Right atrium auricular region (tissue), 2 donors: ENCODE results near the gene CAPRIN1. TPM values are rescaled to one million over a fixed set of nuclear protein-coding genes. Genes with fewer than 3 reads are reported as not detected.

Experiments
- DNase-seq: peaks from one replicate; pipeline ENCODE4 v3.0.0-alpha.2; 2019; ENCODE audit warnings: low spot score
- H3K27ac ChIP-seq, 2 donors: fragments of 200-600 bp; sonication (generic); 1 replicate in 1 of 2; 2 replicates in 1 of 2; pipeline ENCODE4 v1.5.1; 2016 to 2019
- H3K27me3 ChIP-seq, 2 donors: fragments of 200-600 bp; sonication (generic); one replicate each; pipeline versions ENCODE4 v1.5.1 to v1.6.0; 2017 to 2019
- H3K36me3 ChIP-seq: fragments of 200-600 bp; sonication (generic); one replicate; pipeline ENCODE4 v1.5.1; 2016
- H3K4me1 ChIP-seq, 2 donors: fragments of 200-600 bp; sonication (generic); one replicate each; pipeline versions ENCODE4 v1.5.1 to v1.6.0; 2017 to 2019
- H3K4me3 ChIP-seq, 2 donors: fragments of 200-600 bp; sonication (generic); 1 replicate in 1 of 2; 2 replicates in 1 of 2; pipeline ENCODE4 v1.5.1; 2017 to 2019; ENCODE audit warnings: mild to moderate bottlenecking in 1 of 2, moderate library complexity in 1 of 2
- H3K9me3 ChIP-seq, 2 donors: fragments of 200-600 bp; sonication (generic); one replicate each; pipeline ENCODE4 v1.5.1; 2019
- total RNA-seq, 2 donors: library from RNA; depleted of rRNA; stranded (reverse); fragments of >200 nt; gene quantifications; one replicate each; pipeline ENCODE4 v1.1.0, GENCODE V29; 2016
- TF ChIP-seq, protein P1 (sequence below), 2 donors: fragments of 200-600 bp; sonication (generic); IDR thresholded peaks; one replicate each; pipeline ENCODE4 v1.5.1; 2019; ENCODE audit warnings: antibody characterized with exemption in 2 of 2

CAPRIN1 gene
- total RNA-seq, 2 donors from 2014 or later: 80.1 to 102 TPM

DNA sequence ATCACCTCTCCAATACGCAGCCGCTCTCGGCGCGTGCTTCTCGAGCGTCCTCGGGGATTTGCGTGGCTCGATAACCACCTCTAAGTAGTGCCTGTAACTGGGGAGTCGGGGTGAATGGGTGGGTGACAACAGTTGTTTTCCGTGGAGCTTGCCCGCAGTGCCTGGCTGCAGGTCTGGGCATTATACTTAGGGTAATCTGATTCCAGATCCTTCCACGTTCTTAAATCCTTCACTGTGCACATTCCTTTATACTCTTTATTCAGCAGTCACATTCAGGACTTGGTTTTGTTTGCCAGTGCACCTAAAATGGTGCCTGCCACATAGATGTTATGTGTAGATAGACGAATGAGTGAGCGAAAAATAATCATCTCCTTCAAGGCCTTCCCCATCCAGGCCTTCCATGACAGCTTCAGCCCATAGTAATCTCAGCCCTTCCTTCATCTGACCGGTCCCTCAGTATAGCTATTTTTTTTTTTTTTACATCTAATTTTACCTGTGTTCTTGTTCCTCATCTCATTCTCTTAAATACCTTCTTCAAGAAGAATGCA lies 54.5 kb downstream of the CAPRIN1 start:
- peaks cover 0 to 15% of the 10 kb centered on the region in 2 donors for H3K4me1 ChIP-seq
- no peak for DNase-seq
- H3K36me3 ChIP-seq: peaks cover 20% of the 10 kb centered on the region
- no peaks in the 10 kb centered on the region for H3K27me3 ChIP-seq
- H3K27ac ChIP-seq: peak overlapping the region; percentile 87 to 93
- TF ChIP-seq, protein P1, sequence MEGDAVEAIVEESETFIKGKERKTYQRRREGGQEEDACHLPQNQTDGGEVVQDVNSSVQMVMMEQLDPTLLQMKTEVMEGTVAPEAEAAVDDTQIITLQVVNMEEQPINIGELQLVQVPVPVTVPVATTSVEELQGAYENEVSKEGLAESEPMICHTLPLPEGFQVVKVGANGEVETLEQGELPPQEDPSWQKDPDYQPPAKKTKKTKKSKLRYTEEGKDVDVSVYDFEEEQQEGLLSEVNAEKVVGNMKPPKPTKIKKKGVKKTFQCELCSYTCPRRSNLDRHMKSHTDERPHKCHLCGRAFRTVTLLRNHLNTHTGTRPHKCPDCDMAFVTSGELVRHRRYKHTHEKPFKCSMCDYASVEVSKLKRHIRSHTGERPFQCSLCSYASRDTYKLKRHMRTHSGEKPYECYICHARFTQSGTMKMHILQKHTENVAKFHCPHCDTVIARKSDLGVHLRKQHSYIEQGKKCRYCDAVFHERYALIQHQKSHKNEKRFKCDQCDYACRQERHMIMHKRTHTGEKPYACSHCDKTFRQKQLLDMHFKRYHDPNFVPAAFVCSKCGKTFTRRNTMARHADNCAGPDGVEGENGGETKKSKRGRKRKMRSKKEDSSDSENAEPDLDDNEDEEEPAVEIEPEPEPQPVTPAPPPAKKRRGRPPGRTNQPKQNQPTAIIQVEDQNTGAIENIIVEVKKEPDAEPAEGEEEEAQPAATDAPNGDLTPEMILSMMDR (IDR thresholded peaks at IDR 0.05): no peak
- H3K4me3 ChIP-seq: peak overlapping the region; percentile 60 to 92
- H3K9me3 ChIP-seq: no peaks in the 10 kb centered on the region

DNA sequence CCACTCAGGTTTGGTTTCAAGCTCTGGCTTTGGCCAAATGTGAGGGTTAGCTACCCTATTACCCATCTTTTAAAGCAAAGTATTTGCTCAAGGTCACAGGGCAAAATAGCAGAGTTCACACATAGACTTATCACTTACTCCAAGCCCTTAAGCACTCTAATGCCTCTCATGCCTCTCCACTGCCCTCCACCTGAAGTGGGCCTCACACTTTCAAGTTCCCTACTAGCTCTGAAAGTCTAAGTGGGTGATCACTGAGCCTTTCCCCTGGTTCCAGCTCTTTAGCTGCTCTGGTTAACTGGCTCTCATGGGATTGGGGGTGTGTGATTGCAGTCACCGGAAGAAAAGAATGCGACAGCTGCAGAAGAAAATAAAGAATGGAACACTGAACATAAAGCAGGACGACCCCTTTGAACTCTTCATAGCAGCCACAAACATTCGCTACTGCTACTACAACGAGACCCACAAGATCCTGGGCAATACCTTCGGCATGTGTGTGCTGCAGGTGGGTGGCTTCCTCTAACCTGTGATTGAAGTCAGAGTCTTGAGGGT lies 60.3 kb downstream of the CAPRIN1 start:
- Histone ChIP-seq H3K27ac (no peak overlapping the region), H3K4me3 (no peak overlapping the region), H3K4me1 (no peaks in the 10 kb centered on the region), H3K27me3 (no peaks in the 10 kb centered on the region), H3K36me3 (peaks cover 69% of the 10 kb centered on the region), H3K9me3 (no peaks in the 10 kb centered on the region)
- TF ChIP-seq, protein P1 (IDR thresholded peaks at IDR 0.05): no peak
- DNase-seq: no peak

DNA sequence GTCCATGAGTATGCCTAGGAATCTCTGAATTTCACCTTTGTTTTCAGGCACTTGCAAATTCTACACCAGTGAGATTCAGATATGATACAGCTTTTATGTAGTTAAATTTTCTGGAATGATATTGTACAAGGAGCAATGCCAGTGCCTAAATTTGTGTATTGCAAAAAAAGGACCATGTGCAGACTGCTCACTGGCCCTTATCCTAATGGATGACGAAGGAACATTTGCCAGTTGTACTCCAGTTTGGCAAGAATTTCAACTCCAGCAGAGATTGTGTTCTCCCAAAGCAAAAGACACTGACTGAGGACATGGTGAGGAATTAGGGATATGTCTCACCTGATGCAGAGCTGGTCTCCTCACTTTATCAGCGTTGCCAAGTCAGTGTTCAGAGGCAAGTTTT lies 62.5 kb downstream of the CAPRIN1 start:
- TF ChIP-seq, protein P1 (IDR thresholded peaks at IDR 0.05): no peak
- DNase-seq: no peak
- Histone ChIP-seq H3K27me3 (no peaks in the 10 kb centered on the region), H3K4me3 (no peak overlapping the region), H3K9me3 (no peaks in the 10 kb centered on the region), H3K4me1 (no peaks in the 10 kb centered on the region), H3K27ac (no peak overlapping the region), H3K36me3 (peaks cover 87% of the 10 kb centered on the region)

DNA sequence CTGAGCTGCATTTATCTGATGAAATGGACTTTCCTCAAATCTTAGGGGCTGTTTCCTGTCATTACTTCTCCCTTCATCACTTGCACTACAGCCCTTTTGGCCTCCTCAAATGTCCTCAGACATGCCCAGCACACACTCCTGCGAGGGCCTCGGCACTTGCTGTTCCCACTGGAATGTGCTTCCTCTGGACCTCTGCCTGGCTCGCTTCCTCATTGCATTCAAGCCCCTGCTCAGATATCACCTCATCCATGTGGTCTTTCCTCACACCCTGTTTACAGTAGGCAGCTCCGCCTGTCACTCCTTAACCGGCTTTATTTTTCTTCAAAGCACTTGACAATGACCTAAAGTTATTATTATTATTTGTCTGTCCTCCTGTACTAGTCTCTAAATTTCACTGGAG lies 62.9 kb downstream of the CAPRIN1 start:
- TF ChIP-seq, protein P1 (IDR thresholded peaks at IDR 0.05): no peak
- Histone ChIP-seq H3K27ac (no peak overlapping the region), H3K36me3 (peaks cover 87% of the 10 kb centered on the region), H3K4me3 (no peak overlapping the region), H3K4me1 (no peaks in the 10 kb centered on the region), H3K27me3 (no peaks in the 10 kb centered on the region), H3K9me3 (no peaks in the 10 kb centered on the region)
- no peak for DNase-seq

DNA sequence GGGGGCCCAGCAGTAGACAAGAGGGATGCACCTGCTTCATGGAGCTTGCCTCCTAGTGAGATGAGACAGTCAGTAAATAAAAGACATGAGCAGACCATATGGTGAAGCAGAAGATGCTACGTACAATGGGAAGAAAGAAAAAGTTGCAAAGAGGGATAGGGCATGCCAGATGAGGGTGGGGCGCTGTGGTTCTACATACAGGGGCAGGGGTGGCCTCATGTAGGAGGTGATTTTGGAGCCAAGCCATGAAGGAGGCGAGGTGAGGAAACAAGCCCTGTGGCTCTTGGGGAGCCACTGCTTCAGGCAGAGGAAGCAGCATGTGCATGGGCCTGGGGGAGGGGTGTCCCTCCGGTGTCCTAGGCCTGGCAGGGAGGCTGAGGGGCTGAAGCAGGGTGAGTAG lies 69.1 kb downstream of the CAPRIN1 start:
- H3K36me3 ChIP-seq: peaks cover 98% of the 10 kb centered on the region
- no peak for DNase-seq
- H3K4me1 ChIP-seq: no peaks in the 10 kb centered on the region
- TF ChIP-seq, protein P1 (IDR thresholded peaks at IDR 0.05): no peak
- no peak overlapping the region for H3K27ac ChIP-seq
- no peaks in the 10 kb centered on the region for H3K27me3 ChIP-seq
- no peaks in the 10 kb centered on the region for H3K9me3 ChIP-seq
- H3K4me3 ChIP-seq: no peak overlapping the region
